Small intestine (tissue), 7 donors: ENCODE results near the gene TSPAN10. TPM values are rescaled to one million over a fixed set of nuclear protein-coding genes. Genes with fewer than 3 reads are reported as not detected.
"Not testable (repeated sequence)": the region's sequence is repeated elsewhere in the genome, so short reads cannot be mapped to it uniquely, and the experiment has no call there.

Experiments
- DNase-seq, 2 donors: peaks; one replicate each; pipeline versions ENCODE4 v3.0.0 to v3.0.0-alpha.2; 2013
- FAIRE-seq: peaks from 2 replicates; lab custom pipeline; 2012; peaks lifted over from hg19 to GRCh38; lab: Jason Lieb, UNC
- H3K27ac ChIP-seq, 3 donors: one replicate each; pipeline ENCODE4 v1.5.1; 2013; ENCODE audit warnings: low read length in 2 of 3, mild to moderate bottlenecking in 2 of 3, control low read depth in 1 of 3, inconsistent platforms in 1 of 3, low read depth in 1 of 3, moderate library complexity in 1 of 3
- H3K27me3 ChIP-seq, 3 donors: one replicate each; pipeline ENCODE4 v1.6.1; 2013; ENCODE audit warnings: low read length in 3 of 3, inconsistent platforms in 1 of 3; ENCODE audit not compliant: control insufficient read depth in 3 of 3, insufficient read depth in 3 of 3
- H3K36me3 ChIP-seq, 3 donors: one replicate each; pipeline ENCODE4 v1.6.1; 2013; ENCODE audit warnings: low read length in 3 of 3, inconsistent platforms in 1 of 3, low read depth in 1 of 3, mild to moderate bottlenecking in 1 of 3, moderate library complexity in 1 of 3; ENCODE audit not compliant: control insufficient read depth in 3 of 3, insufficient read depth in 2 of 3
- H3K4me1 ChIP-seq, 3 donors: one replicate each; pipeline ENCODE4 v1.6.1; 2013; ENCODE audit warnings: low read length in 2 of 3, inconsistent platforms in 1 of 3, low read depth in 1 of 3, mild to moderate bottlenecking in 1 of 3, moderate library complexity in 1 of 3; ENCODE audit not compliant: control insufficient read depth in 3 of 3, insufficient read depth in 2 of 3
- H3K4me3 ChIP-seq, 3 donors: one replicate each; pipeline ENCODE4 v1.5.1; 2013; ENCODE audit warnings: low read length in 3 of 3, control low read depth in 1 of 3, inconsistent platforms in 1 of 3, low read depth in 1 of 3, mild to moderate bottlenecking in 1 of 3, moderate library complexity in 1 of 3
- H3K9me3 ChIP-seq, 2 donors: one replicate each; pipeline ENCODE4 v1.6.1; 2013; ENCODE audit warnings: low read depth in 1 of 2, low read length in 1 of 2; ENCODE audit not compliant: control insufficient read depth in 2 of 2, insufficient read depth in 1 of 2
- WGBS, 3 donors: extraction: QIAGEN DNeasy Blood & Tissue Kit; methylation state at CpG; one replicate each; pipeline ENCODE4 v1.1.7; 2013; 5-methylcytosine and 5-hydroxymethylcytosine counted together
- polyA plus RNA-seq, 4 donors: library from polyadenylated mRNA; stranded (reverse) in 3 of 4; unstranded in 1 of 4; fragments of 200-250 nt in 3 of 4; fragments of 120-200 nt in 1 of 4; gene quantifications; one replicate each; pipeline versions ENCODE4 v1.2.1 to v1.2.3, GENCODE V29; 2013
- donor health status: healthy with polysubstance abuse.
- donor health status: control.
- donor health status: control.
- donor health status: Bipolar disorder and iron deficiency.
- donor health status: healthy.

The TSPAN10 gene
- polyA plus RNA-seq, 4 donors: 0.40 to 1.1 TPM; not detected in 2

- no peak overlapping the region for H3K27ac ChIP-seq
- H3K36me3 ChIP-seq: peaks cover 6 to 71% (median 10%) of the 10 kb centered on the region in 3 donors
- no peak for DNase-seq
- no peaks in the 10 kb centered on the region for H3K27me3 ChIP-seq
- peaks cover 0 to 5% of the 10 kb centered on the region in 2 donors for H3K9me3 ChIP-seq
- 92 to 96% (median 93%) methylated on average over 12 to 16 of the region's 16 CpGs for WGBS, 3 donors
- H3K4me3 ChIP-seq: no peak overlapping the region
- FAIRE-seq: no peak
- H3K4me1 ChIP-seq: peaks cover 0 to 1% (median 0%) of the 10 kb centered on the region in 3 donors
Measured at GRCh38 chr17:81672954-81673353, 36.0 kb downstream of the TSPAN10 start.

- no peaks in the 10 kb centered on the region for H3K4me1 ChIP-seq
- no peaks in the 10 kb centered on the region for H3K27me3 ChIP-seq
- peaks cover 0 to 5% of the 10 kb centered on the region in 2 donors for H3K9me3 ChIP-seq
- FAIRE-seq (no peak), DNase-seq (no peak)
- H3K36me3 ChIP-seq: peaks cover 6 to 64% (median 10%) of the 10 kb centered on the region in 3 donors
- 84 to 89% (median 86%) methylated on average over 18 of the region's 18 CpGs for WGBS, 3 donors
- H3K4me3 ChIP-seq: no peak overlapping the region
- H3K27ac ChIP-seq: no peak overlapping the region
Measured at GRCh38 chr17:81673561-81674258, 36.7 kb downstream of the TSPAN10 start.

GRCh38 chr17:81675515-81676221, 38.7 kb downstream of the TSPAN10 start:
- H3K4me3 ChIP-seq, H3K4me1 ChIP-seq, H3K9me3 ChIP-seq, DNase-seq, FAIRE-seq, H3K27me3 ChIP-seq, H3K27ac ChIP-seq: not testable (repeated sequence)
- WGBS, 3 donors: 42 to 49% (median 43%) methylated on average over 17 to 18 of the region's 18 CpGs
- H3K36me3 ChIP-seq: peaks cover 6 to 54% (median 10%) of the 10 kb centered on the region in 3 donors

- FAIRE-seq (no peak), DNase-seq (no peak)
- WGBS, 3 donors: 88 to 95% (median 94%) methylated on average over 17 of the region's 17 CpGs
- Histone ChIP-seq H3K27ac (no peak overlapping the region), H3K4me1 (no peaks in the 10 kb centered on the region), H3K4me3 (no peak overlapping the region), H3K36me3 (peaks cover 0 to 53% (median 8%) of the 10 kb centered on the region in 3 donors), H3K9me3 (peaks cover 0 to 5% of the 10 kb centered on the region in 2 donors), H3K27me3 (no peaks in the 10 kb centered on the region)
Measured at GRCh38 chr17:81676906-81677305, 39.9 kb downstream of the TSPAN10 start.

- peaks cover 0 to 32% (median 0%) of the 10 kb centered on the region in 3 donors for H3K36me3 ChIP-seq
- DNase-seq: no peak
- no peaks in the 10 kb centered on the region for H3K27me3 ChIP-seq
- no peak overlapping the region for H3K27ac ChIP-seq
- H3K4me3 ChIP-seq: no peak overlapping the region
- H3K9me3 ChIP-seq: peaks cover 0 to 5% of the 10 kb centered on the region in 2 donors
- FAIRE-seq: no peak
- peaks cover 0 to 8% (median 4%) of the 10 kb centered on the region in 3 donors for H3K4me1 ChIP-seq
- WGBS, 3 donors: 46 to 84% (median 74%) methylated on average over 11 of the region's 11 CpGs
Measured at GRCh38 chr17:81680150-81680549, 43.2 kb downstream of the TSPAN10 start.

- Histone ChIP-seq H3K27me3 (no peaks in the 10 kb centered on the region), H3K4me3 (no peak overlapping the region), H3K27ac (no peak overlapping the region), H3K36me3 (peaks cover 0 to 43% (median under 1%) of the 10 kb centered on the region in 3 donors), H3K4me1 (peaks cover 0 to 13% (median 4%) of the 10 kb centered on the region in 3 donors), H3K9me3 (peaks cover 0 to 1% of the 10 kb centered on the region in 2 donors)
- FAIRE-seq (no peak), DNase-seq (no peak)
- WGBS, 3 donors: 82 to 86% (median 84%) methylated on average over 17 of the region's 17 CpGs
Measured at GRCh38 chr17:81681672-81682071, 44.7 kb downstream of the TSPAN10 start.

GRCh38 chr17:81682565-81683207, 45.7 kb downstream of the TSPAN10 start:
- Histone ChIP-seq H3K4me1 (peaks cover 0 to 13% (median 4%) of the 10 kb centered on the region in 3 donors), H3K27me3 (no peaks in the 10 kb centered on the region), H3K27ac (peak overlapping the region in 1 of 3 donors; percentile 64), H3K9me3 (no peaks in the 10 kb centered on the region), H3K36me3 (peaks cover 0 to 53% (median 7%) of the 10 kb centered on the region in 3 donors), H3K4me3 (peak overlapping the region; percentile 81 to 97 (median 95))
- no peak for FAIRE-seq
- peak in 1 of 2 donors; percentile 19 for DNase-seq
- 30 to 41% (median 36%) methylated on average over 18 to 19 of the region's 19 CpGs for WGBS, 3 donors

GRCh38 chr17:81683208-81683583, 46.2 kb downstream of the TSPAN10 start:
- WGBS, 3 donors: 0 to 1% (median 0%) methylated on average over 17 to 37 of the region's 37 CpGs
- H3K27ac ChIP-seq: peak overlapping the region in 2 of 3 donors; percentile 62 to 64
- FAIRE-seq: no peak
- no peak for DNase-seq
- H3K36me3 ChIP-seq: peaks cover 0 to 58% (median 7%) of the 10 kb centered on the region in 3 donors
- H3K4me3 ChIP-seq: peak overlapping the region; percentile 81 to 97 (median 95)
- peaks cover 0 to 13% (median 4%) of the 10 kb centered on the region in 3 donors for H3K4me1 ChIP-seq
- H3K9me3 ChIP-seq: no peaks in the 10 kb centered on the region
- H3K27me3 ChIP-seq: no peaks in the 10 kb centered on the region
